ENCODE results near the gene ZNF236. TPM values are rescaled to one million over a fixed set of nuclear protein-coding genes. Genes with fewer than 3 reads are reported as not detected.

The ZNF236 gene
- total RNA-seq, 1 donor from 2014 or later: 11.5 TPM

DNA sequence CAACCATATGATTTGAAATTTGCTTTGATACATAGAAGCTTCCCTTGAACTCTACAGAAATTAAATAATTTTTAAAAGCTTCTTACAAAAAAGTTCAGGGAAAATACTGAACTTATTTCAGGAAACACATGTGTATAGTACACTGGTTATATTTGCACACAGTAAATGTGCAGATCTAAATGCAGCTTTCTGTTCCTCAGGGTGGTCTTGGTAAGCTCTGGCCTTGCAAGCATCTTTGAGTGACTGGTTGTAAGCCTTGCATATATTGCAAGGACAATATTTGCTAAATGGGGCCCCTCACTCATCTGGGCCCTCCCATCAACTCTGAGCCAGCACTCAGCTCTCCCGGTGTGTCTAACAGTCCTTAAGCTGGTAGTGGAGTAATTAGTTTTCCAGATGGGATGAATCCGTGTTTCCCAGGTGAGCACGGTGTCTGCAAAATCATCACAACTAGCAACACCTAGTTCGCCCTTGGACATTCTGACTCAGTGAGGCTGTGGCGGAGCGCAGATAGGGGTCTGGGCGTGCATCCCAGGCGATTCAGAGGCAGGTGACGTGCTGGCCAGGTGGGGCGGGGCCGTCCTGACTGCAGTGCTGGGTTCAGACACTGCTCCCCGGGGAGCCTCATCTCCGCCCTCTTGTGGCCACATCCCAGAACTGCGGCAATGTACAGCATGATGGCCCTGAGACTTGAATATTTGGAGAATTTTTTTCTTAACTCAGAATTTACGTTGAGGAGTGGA, 160.7 kb downstream of the ZNF236 start:
- H4K20me1 ChIP-seq (ENCODE audit: low read depth): no peaks in the 10 kb centered on the region
- peaks cover 2% of the 10 kb centered on the region for H3K27me3 Mint-ChIP-seq (ENCODE audit: insufficient read depth, low read depth)
- H3K4me1 Mint-ChIP-seq: peaks cover 48% of the 10 kb centered on the region
- H3K4me2 ChIP-seq: peak overlapping the region; percentile 61
- H3F3A ChIP-seq (ENCODE audit: low read depth): no peaks in the 10 kb centered on the region
- no peaks in the 10 kb centered on the region for H3K9me3 ChIP-seq (ENCODE audit: low read depth)
- no peaks in the 10 kb centered on the region for H3K9me3 Mint-ChIP-seq
- peak overlapping the region; percentile 27 for H3K4me3 ChIP-seq
- H2AFZ ChIP-seq (replicated peaks): peak overlapping the region; percentile 48
- peaks cover 7% of the 10 kb centered on the region for H3K36me3 Mint-ChIP-seq
- H3K27me3 ChIP-seq: no peaks in the 10 kb centered on the region
- peak; percentile 87 for DNase-seq (ENCODE audit: low spot score)
- no peak overlapping the region for H3K27ac ChIP-seq
- no peaks in the 10 kb centered on the region for H3K36me3 ChIP-seq
- H3K4me3 Mint-ChIP-seq: no peak overlapping the region
- H3K9ac ChIP-seq: no peak overlapping the region
- no peaks in the 10 kb centered on the region for H3K79me2 ChIP-seq (ENCODE audit: low read depth)
- H3K27ac Mint-ChIP-seq: no peak overlapping the region
- no peak for TF ChIP-seq EZH2 (IDR thresholded peaks at IDR 0.05)
- TF ChIP-seq, protein P1, sequence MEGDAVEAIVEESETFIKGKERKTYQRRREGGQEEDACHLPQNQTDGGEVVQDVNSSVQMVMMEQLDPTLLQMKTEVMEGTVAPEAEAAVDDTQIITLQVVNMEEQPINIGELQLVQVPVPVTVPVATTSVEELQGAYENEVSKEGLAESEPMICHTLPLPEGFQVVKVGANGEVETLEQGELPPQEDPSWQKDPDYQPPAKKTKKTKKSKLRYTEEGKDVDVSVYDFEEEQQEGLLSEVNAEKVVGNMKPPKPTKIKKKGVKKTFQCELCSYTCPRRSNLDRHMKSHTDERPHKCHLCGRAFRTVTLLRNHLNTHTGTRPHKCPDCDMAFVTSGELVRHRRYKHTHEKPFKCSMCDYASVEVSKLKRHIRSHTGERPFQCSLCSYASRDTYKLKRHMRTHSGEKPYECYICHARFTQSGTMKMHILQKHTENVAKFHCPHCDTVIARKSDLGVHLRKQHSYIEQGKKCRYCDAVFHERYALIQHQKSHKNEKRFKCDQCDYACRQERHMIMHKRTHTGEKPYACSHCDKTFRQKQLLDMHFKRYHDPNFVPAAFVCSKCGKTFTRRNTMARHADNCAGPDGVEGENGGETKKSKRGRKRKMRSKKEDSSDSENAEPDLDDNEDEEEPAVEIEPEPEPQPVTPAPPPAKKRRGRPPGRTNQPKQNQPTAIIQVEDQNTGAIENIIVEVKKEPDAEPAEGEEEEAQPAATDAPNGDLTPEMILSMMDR (IDR thresholded peaks at IDR 0.05): peak; percentile 95
- peaks cover 19% of the 10 kb centered on the region for H3K4me1 ChIP-seq

DNA sequence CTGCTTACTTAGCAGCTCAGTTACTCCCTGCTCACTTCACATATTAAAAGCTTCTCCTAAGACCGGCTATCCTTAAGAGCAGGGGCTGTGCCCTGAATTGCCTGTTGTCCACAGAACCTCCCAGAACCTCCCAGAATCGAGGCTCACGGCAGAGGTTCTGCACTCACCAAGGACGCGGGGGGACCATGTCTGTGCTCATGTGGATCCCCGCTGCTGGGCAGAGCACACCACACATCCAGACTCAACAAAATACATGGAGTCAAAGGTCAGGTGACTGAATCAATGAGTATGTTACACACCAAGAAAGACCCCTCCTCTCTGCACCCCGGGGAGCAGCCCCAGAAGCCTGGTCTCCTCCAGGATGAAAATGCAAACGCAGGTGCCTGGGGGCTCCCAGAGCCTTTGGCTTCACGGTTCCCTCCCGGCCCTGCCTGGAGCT, 161.3 kb downstream of the ZNF236 start:
- Histone ChIP-seq H3K9ac (no peak overlapping the region), H3K4me2 (no peak overlapping the region), H3F3A (ENCODE audit: low read depth) (no peaks in the 10 kb centered on the region), H2AFZ (replicated peaks) (peak overlapping the region; percentile 48), H3K27ac (no peak overlapping the region), H3K4me3 (no peak overlapping the region), H3K4me1 (peaks cover 19% of the 10 kb centered on the region), H3K27me3 (no peaks in the 10 kb centered on the region), H3K79me2 (ENCODE audit: low read depth) (no peaks in the 10 kb centered on the region), H4K20me1 (ENCODE audit: low read depth) (no peaks in the 10 kb centered on the region), H3K9me3 (ENCODE audit: low read depth) (no peaks in the 10 kb centered on the region), H3K36me3 (no peaks in the 10 kb centered on the region)
- peaks cover 2% of the 10 kb centered on the region for H3K27me3 Mint-ChIP-seq (ENCODE audit: insufficient read depth, low read depth)
- H3K4me1 Mint-ChIP-seq: peaks cover 45% of the 10 kb centered on the region
- H3K9me3 Mint-ChIP-seq: no peaks in the 10 kb centered on the region
- TF ChIP-seq, protein P1 (IDR thresholded peaks at IDR 0.05): no peak
- no peak overlapping the region for H3K27ac Mint-ChIP-seq
- peaks cover 7% of the 10 kb centered on the region for H3K36me3 Mint-ChIP-seq
- no peak for DNase-seq (ENCODE audit: low spot score)
- no peak overlapping the region for H3K4me3 Mint-ChIP-seq

DNA sequence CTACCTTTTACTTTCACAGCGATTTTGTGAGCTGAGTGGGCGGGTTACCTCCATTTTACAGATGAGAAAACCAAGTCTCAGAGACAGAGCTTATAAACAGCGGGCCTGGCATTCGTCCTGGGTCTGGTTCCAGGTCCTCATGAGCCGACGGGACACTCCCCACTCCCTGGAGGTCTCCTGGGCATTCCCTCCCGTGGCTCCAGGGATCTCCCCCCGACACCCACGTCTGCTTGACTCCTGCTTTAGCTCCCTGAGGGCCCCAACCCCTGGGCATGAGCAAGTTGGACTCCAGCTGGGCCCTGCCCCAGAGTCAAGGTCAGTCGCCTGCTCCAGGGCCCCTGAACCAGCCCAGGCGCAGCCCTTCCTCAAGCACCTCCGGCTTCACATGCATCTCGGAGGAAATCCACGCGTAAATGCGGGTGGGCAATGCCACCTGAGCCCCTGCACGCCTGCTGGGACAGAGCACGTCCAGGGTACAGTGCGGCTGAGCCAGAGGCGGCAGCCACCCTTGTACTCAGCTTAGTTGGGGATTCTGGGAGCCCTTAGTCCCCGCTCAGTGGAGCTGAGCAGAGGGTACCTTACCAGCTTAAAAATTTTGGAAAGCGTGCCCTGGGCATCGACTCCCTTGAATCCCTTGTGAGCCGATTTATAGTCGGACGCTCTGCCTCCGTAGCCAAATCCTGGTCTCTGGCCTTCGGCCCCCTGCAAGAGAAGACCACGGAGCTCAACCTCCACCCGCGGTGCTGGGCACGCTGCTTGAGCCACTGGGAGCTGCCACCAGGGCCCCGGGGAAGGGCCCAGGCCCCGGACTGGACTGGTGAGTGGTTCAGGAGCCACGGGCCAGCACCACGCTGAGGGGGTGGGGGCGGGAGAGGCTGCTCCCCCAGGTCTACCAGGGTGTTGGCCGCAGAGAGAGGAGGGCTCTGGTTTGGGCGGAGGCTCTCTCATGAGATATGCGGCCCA, 162.1 kb downstream of the ZNF236 start:
- no peaks in the 10 kb centered on the region for H3K9me3 Mint-ChIP-seq
- Histone ChIP-seq H3K79me2 (ENCODE audit: low read depth) (no peaks in the 10 kb centered on the region), H3K9ac (no peak overlapping the region), H3K27ac (no peak overlapping the region), H3K9me3 (ENCODE audit: low read depth) (no peaks in the 10 kb centered on the region), H3K4me2 (no peak overlapping the region), H3F3A (ENCODE audit: low read depth) (no peaks in the 10 kb centered on the region), H3K4me3 (no peak overlapping the region), H3K36me3 (no peaks in the 10 kb centered on the region), H3K27me3 (no peaks in the 10 kb centered on the region), H2AFZ (replicated peaks) (no peak overlapping the region), H3K4me1 (peaks cover 19% of the 10 kb centered on the region), H4K20me1 (ENCODE audit: low read depth) (no peaks in the 10 kb centered on the region)
- peaks cover 41% of the 10 kb centered on the region for H3K4me1 Mint-ChIP-seq
- TF ChIP-seq EZH2phosphoT487 (IDR thresholded peaks at IDR 0.05): no peak
- TF ChIP-seq EZH2 (IDR thresholded peaks at IDR 0.05): no peak
- TF ChIP-seq, protein P1 (IDR thresholded peaks at IDR 0.05): no peak
- H3K36me3 Mint-ChIP-seq: peaks cover 2% of the 10 kb centered on the region
- peaks cover under 1% of the 10 kb centered on the region for H3K27me3 Mint-ChIP-seq (ENCODE audit: insufficient read depth, low read depth)
- H3K4me3 Mint-ChIP-seq: no peak overlapping the region
- H3K27ac Mint-ChIP-seq: no peak overlapping the region
- no peak for DNase-seq (ENCODE audit: low spot score)

Measured in neural progenitor cell (in vitro differentiated cells).